Measurements from ENCODE around the gene DLST.

DLST gene

DNA sequence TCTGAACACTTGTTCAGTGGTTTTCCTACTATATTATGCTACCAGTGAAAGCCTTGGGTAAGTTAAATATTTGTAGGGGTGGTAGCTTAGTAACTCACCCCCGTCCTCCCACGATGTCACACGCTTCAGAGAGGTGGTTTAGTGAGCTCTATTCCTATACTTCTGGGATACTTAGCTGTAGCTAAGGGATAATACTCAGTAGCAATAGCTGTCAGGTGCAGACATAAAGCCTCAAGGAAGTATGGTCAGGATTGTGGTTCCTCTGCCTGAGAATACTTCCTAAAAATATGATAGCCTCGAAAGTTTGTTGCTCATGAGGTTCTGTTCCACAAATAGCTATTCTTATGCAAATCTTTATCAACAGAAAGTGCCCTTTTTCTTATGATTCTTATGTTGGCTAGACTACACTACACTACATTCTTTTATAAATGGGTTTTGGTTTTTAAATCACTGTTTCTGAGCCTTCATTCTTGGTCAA, 11.9 kb downstream of the DLST start:
- no peaks in the 10 kb centered on the region for H3K9me3 Mint-ChIP-seq
- peak overlapping the region in 1 of 2 donors; percentile 35 for H3K27ac Mint-ChIP-seq
- ATAC-seq (replicated peaks) (no peak), DNase-seq (no peak)
- peaks cover 3 to 5% of the 10 kb centered on the region in 2 donors for H3K4me1 Mint-ChIP-seq (ENCODE audit: low read depth in 2 of 2)
- H3K4me3 Mint-ChIP-seq: no peak overlapping the region
- H3K36me3 Mint-ChIP-seq (ENCODE audit: insufficient read depth): peaks cover 95% of the 10 kb centered on the region
- H3K27me3 Mint-ChIP-seq: no peaks in the 10 kb centered on the region

DNA sequence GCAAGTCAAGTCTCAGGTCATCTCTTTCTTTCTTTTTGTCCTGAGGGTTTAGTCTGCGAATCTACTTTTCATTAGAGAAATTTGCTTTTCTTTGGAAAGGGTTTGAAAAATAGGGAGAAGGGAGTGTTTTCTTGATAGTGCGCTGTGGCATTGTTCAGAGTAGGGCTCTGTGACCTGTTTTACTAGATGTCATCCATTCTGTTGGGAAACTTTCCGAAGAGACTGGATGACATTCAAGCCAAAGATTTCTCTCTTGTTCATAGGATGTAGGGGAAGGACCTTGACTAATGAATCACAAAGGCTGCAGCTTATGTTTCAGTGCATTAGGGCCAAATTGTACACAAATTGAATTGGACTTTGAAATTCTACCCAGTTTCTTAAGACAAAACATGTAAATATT, 14.7 kb downstream of the DLST start:
- DNase-seq: no peak
- Mint-ChIP-seq H3K9me3 (no peaks in the 10 kb centered on the region), H3K36me3 (ENCODE audit: insufficient read depth) (peaks cover 95% of the 10 kb centered on the region), H3K27me3 (no peaks in the 10 kb centered on the region), H3K4me1 (ENCODE audit: low read depth in 2 of 2) (no peaks in the 10 kb centered on the region), H3K27ac (no peak overlapping the region), H3K4me3 (no peak overlapping the region)
- no peak for ATAC-seq (replicated peaks)

DNA sequence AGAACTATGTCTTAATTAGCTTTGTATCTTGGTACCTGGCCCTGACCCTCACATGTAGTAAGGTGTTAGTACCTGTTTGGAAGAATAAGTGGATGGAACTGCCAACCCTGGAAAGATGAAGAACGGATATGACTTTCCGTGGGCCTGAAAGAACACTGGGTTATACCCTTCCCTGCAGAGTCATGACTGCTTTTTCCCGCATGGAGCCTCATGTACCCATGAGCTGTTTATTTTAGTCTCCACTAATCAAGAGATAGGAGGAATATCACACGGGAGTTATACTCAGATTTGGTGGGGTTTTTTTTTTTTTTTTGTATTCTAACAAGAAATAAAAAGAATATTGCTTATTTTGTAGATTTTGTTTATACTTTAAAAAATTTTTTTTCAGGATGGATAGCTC, 15.9 kb downstream of the DLST start:
- no peak for DNase-seq
- no peak overlapping the region for H3K27ac Mint-ChIP-seq
- H3K4me1 Mint-ChIP-seq (ENCODE audit: low read depth in 2 of 2): no peaks in the 10 kb centered on the region
- H3K9me3 Mint-ChIP-seq: no peaks in the 10 kb centered on the region
- no peak for ATAC-seq (replicated peaks)
- H3K36me3 Mint-ChIP-seq (ENCODE audit: insufficient read depth): peaks cover 94% of the 10 kb centered on the region
- no peaks in the 10 kb centered on the region for H3K27me3 Mint-ChIP-seq
- H3K4me3 Mint-ChIP-seq: no peak overlapping the region

DNA sequence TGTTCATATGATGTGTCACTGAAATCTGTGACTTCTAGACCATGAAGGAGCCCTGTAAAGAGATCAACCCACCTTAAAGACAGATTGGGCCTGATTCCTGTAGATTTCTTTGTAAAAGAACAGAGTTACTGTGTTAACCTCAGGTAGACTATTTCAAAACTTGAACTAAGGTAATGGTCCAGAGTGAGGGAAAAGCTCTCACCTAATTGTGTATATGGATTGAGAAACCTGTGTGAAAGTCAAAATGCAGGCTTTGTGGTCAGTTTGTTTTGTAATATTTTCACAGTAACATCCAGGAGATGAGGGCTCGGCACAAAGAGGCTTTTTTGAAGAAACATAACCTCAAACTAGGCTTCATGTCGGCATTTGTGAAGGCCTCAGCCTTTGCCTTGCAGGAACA, 16.4 kb downstream of the DLST start:
- ATAC-seq (replicated peaks): no peak
- no peak for DNase-seq
- Mint-ChIP-seq H3K27me3 (no peaks in the 10 kb centered on the region), H3K4me1 (ENCODE audit: low read depth in 2 of 2) (no peaks in the 10 kb centered on the region), H3K4me3 (no peak overlapping the region), H3K9me3 (no peaks in the 10 kb centered on the region), H3K27ac (no peak overlapping the region), H3K36me3 (ENCODE audit: insufficient read depth) (peaks cover 95% of the 10 kb centered on the region)

DNA sequence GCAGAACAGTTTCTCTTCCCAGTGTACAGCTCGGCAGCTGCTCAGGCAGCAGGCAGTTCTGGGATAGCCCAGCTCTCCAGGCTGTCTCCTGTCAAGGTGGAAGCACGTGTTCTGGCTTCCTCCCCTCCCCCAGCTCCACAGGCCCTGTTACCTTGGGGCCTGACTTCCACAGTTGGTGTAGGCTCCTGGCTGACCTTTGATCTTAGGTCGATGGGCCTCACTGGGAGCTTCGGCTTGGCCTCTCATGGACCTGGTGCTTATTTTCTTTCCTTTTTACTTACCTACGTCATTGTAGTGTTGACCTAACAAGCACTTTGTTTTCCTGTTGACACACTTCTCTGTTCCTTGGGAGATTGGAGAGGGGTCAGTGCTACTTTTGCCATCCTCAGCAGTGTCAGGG, 17.0 kb downstream of the DLST start:
- Mint-ChIP-seq H3K36me3 (ENCODE audit: insufficient read depth) (peaks cover 94% of the 10 kb centered on the region), H3K4me1 (ENCODE audit: low read depth in 2 of 2) (no peaks in the 10 kb centered on the region), H3K9me3 (no peaks in the 10 kb centered on the region), H3K27me3 (no peaks in the 10 kb centered on the region), H3K4me3 (no peak overlapping the region), H3K27ac (peak overlapping the region in 1 of 2 donors; percentile 69)
- no peak for ATAC-seq (replicated peaks)
- DNase-seq: no peak

DNA sequence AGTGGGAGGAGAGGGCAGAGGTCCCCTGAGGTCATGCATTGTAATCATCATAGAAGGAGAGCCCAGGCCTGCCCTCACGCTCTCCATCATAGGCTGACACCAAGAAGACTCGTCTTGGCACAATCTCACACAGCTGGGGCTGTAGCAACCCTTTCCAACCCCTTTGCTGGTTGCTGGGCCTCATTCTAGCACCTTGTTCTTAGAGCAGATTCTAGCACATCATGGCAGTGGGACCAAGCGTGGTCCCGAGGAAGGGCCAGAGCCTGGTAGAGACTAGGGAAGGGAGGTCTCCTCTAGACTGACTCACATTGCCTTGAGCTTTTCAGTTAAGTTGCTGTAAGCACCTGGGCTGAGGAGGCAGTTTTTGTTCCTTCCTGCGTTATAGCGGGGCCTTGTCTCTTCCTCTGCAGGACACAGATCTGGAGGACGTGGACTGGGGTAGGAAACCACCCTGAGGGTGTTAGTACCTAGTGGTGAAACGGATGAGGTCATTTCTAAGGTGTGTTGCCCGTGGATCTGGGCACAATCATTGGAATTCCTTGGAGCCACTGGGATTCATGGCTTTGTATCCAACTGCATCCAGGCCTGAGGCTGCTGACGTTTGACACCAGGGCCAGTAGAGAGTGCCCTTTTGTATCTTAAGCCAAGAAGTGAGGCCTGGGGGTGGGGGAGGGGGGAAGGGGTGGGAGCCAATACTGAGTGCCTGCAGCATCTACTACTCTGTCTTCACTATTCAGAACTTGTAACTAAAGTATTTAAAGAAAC, 21.4 kb downstream of the DLST start:
- H3K36me3 Mint-ChIP-seq (ENCODE audit: insufficient read depth): peaks cover 64% of the 10 kb centered on the region
- DNase-seq (no peak), ATAC-seq (replicated peaks) (no peak)
- no peak overlapping the region for H3K4me3 Mint-ChIP-seq
- no peaks in the 10 kb centered on the region for H3K9me3 Mint-ChIP-seq
- H3K4me1 Mint-ChIP-seq (ENCODE audit: low read depth in 2 of 2): peaks cover 5 to 6% of the 10 kb centered on the region in 2 donors
- peak overlapping the region in 1 of 2 donors; percentile 23 for H3K27ac Mint-ChIP-seq
- no peaks in the 10 kb centered on the region for H3K27me3 Mint-ChIP-seq

DNA sequence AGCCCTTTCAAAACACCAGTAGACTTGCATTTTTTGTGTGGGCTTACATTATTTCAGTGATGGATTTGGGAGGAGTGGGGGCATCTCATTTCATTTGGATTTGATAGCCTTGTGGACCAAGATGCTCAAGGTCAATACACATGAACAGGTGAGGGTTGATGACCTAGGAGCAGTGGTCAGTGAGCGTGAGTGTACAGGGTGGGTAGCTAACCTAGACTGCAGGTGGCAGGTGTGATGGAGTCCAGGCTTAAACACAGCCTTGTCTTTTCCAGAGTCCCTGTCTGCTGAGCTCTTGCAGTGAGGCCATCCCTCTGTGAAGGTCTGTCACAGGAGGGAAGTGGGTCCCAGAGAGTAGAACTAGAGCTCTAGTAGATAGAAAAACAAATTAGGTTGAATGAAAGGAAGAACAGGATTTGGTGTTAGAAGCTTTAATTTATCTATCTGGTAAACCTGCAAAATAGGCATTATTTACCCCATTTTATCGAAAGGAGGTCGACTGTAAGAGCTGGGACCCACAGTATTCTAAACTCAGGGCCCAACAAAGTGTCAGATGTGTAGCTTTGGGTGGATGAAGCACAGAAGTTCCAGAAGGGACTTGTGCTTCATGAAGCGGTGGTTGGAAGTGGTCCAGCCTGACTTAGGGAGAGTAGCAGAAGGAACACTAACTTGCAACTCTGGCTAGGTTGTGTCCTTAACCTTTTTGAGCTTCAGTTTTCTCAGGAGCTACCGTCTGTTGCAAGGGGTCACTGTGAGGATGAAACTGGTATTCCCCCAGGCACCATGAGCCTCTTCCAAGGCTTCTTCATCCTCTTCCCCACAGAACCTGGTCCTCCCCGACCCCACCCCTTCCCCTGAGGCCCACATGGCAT, 23.2 kb downstream of the DLST start:
- Mint-ChIP-seq H3K36me3 (ENCODE audit: insufficient read depth) (peaks cover 48% of the 10 kb centered on the region), H3K4me3 (no peak overlapping the region), H3K4me1 (ENCODE audit: low read depth in 2 of 2) (peaks cover 5 to 6% of the 10 kb centered on the region in 2 donors), H3K27ac (peak overlapping the region; percentile 35 to 75), H3K9me3 (no peaks in the 10 kb centered on the region), H3K27me3 (no peaks in the 10 kb centered on the region)
- no peak for ATAC-seq (replicated peaks)
- DNase-seq: no peak

DNA sequence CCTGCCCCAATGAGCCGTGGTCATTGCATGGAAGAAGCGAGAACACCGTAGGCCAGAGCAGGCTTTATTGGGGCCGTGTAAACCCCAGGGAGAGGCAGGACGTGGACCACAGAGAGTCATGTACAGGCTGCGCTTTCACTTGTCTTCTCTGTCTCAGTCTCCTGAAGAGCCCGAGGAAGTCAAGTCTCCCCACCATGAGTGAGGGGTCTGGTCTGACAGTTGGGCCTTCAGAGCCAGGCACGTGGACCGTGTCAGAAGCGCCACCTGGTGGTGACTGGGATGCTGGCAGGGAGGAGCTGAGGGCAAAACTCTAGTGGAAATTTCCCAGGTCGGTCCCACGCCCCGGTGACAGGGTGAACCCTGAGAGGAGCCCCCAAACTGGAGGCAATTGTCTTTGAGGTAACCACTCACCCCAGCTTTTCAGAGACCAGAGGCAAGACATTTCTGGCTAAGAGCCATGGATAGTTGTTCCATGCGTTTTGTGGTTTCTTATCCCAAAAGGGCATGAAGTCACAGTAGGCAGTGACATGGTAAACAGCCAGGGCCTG, 24.0 kb downstream of the DLST start:
- Mint-ChIP-seq H3K4me3 (no peak overlapping the region), H3K36me3 (ENCODE audit: insufficient read depth) (peaks cover 41% of the 10 kb centered on the region), H3K27me3 (no peaks in the 10 kb centered on the region), H3K9me3 (no peaks in the 10 kb centered on the region), H3K4me1 (ENCODE audit: low read depth in 2 of 2) (peaks cover 5 to 6% of the 10 kb centered on the region in 2 donors), H3K27ac (peak overlapping the region; percentile 6 to 46)
- ATAC-seq (replicated peaks) (peak; percentile 79), DNase-seq (peak; percentile 79 to 82 (median 81))

DNA sequence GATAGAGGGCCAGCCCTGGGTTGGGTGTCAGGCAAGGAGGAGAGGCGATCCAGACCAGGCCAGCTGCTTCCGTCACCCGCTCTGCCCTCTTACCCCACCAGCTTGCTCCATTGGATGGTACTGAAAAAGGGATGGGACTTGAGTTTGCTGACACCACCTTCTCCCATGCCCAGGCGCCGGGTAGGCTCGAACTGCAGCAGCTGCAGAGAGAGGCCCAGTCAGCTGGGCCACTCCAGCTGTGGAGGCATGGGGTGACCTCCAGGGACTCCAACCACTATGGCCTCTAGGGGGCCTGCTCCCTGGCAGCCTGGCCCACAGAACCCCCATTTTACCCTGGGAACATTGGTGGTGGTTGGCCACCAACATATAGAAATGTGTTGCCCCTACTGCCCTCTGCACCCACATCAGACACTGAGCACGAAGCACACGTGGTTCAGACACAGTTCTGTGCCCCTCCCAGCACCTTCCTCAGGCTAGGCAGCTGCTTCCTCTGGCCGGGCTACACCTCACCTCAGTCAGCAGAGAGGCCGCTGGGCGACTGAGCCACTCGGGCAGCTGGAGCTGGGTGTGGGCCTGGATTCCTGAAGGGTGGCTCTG, 25.3 kb downstream of the DLST start:
- no peak for DNase-seq
- no peak for ATAC-seq (replicated peaks)
- Mint-ChIP-seq H3K27ac (no peak overlapping the region), H3K36me3 (ENCODE audit: insufficient read depth) (peaks cover 28% of the 10 kb centered on the region), H3K27me3 (no peaks in the 10 kb centered on the region), H3K9me3 (no peaks in the 10 kb centered on the region), H3K4me1 (ENCODE audit: low read depth in 2 of 2) (peaks cover 5 to 6% of the 10 kb centered on the region in 2 donors), H3K4me3 (no peak overlapping the region)

DNA sequence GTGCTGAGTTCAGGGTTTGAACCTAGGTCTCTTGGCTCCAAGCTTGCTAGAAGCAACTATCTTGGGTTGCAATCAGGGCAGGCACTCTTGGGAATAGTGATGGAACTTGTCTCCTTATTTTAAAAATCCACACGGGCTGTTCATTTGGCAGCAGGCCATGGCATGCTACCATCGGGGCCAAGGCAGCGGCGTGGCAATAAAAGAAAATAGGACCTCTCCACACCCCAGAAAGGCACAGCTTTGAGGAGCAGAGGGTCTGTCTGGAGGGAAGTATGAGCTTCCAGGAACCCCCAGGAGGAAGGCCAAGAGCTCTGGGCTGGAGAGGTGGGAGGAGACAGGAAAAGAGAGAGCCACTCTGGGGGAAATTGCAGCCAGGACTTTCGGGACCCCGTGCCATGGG, 26.0 kb downstream of the DLST start:
- peak overlapping the region in 1 of 2 donors; percentile 51 for H3K27ac Mint-ChIP-seq
- H3K4me3 Mint-ChIP-seq: no peak overlapping the region
- no peaks in the 10 kb centered on the region for H3K27me3 Mint-ChIP-seq
- H3K9me3 Mint-ChIP-seq: no peaks in the 10 kb centered on the region
- peaks cover 5 to 6% of the 10 kb centered on the region in 2 donors for H3K4me1 Mint-ChIP-seq (ENCODE audit: low read depth in 2 of 2)
- DNase-seq (no peak), ATAC-seq (replicated peaks) (no peak)
- H3K36me3 Mint-ChIP-seq (ENCODE audit: insufficient read depth): peaks cover 24% of the 10 kb centered on the region

DNA sequence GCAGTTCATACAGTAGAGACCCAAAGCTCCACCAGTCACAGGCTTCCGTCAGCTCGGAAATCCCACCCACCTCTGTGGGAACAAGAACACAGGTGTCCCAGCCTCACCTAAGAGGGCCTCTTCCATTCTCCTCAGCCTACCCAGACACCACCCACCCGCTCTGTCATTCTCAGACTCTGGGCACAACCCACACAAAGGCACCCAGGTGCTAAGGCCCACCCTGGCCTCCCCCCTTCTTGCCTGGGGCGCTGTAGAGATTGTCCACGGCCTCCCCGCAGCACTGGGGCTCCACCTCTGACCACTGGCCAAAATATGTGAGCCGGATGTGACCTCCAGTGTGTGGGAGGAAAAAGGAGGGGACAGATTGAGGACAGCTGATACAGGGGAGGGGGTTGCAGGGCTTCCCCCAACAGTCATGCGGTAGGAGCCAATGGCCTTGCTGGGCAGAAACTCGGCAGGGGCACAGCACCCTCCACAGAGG, 27.2 kb downstream of the DLST start:
- DNase-seq (no peak), ATAC-seq (replicated peaks) (no peak)
- Mint-ChIP-seq H3K4me1 (ENCODE audit: low read depth in 2 of 2) (peaks cover 5 to 6% of the 10 kb centered on the region in 2 donors), H3K9me3 (no peaks in the 10 kb centered on the region), H3K36me3 (ENCODE audit: insufficient read depth) (peaks cover 14% of the 10 kb centered on the region), H3K27me3 (no peaks in the 10 kb centered on the region), H3K4me3 (no peak overlapping the region), H3K27ac (peak overlapping the region in 1 of 2 donors; percentile 51)

DNA sequence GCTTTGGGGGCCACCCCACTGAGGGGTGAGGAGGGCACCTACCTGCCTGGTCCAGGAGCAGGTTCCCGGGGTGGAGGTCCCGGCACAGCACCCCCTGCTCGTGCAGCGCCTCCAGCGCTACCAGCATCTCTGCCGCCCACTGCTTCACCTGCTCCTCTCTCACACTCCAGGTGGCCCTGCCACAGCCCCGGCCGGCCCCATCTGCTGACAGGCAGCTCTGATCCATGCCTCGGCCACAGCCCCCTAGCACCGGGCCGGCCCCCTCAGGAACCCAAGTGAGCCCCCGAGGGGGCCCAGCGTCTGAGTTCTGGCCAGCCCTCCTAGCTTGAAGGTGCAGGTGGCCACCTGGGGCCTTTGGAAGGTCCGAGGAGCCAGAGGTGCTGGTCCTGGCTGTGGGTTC, 27.8 kb downstream of the DLST start:
- H3K27me3 Mint-ChIP-seq: no peaks in the 10 kb centered on the region
- DNase-seq (no peak), ATAC-seq (replicated peaks) (no peak)
- H3K4me3 Mint-ChIP-seq: no peak overlapping the region
- peak overlapping the region in 1 of 2 donors; percentile 32 for H3K27ac Mint-ChIP-seq
- no peaks in the 10 kb centered on the region for H3K9me3 Mint-ChIP-seq
- H3K4me1 Mint-ChIP-seq (ENCODE audit: low read depth in 2 of 2): peaks cover 4 to 5% of the 10 kb centered on the region in 2 donors
- H3K36me3 Mint-ChIP-seq (ENCODE audit: insufficient read depth): peaks cover 12% of the 10 kb centered on the region

DNA sequence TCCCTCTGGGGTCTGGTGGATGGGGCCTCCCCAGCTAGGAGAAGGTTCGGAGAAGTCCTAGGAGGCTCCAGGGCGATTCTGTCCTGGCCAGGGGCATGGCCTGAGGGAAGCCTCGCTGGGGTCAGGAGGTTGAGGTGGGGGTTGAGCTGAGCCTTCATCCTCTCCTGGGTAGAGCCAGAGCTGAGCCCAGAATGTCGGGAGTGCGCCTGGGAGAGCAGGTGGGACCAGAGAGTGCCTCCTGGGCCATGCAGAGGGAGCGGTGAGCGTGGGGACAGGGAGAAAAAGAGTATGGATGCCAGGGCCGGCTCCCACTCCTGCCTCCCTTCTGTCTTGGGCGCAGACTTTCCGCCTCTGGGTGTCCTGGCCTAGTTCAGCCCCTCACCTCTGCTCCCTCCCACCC, 28.2 kb downstream of the DLST start:
- Mint-ChIP-seq H3K4me1 (ENCODE audit: low read depth in 2 of 2) (peaks cover 0 to under 1% of the 10 kb centered on the region in 2 donors), H3K27ac (peak overlapping the region; percentile 32 to 75), H3K9me3 (no peaks in the 10 kb centered on the region), H3K27me3 (no peaks in the 10 kb centered on the region), H3K4me3 (no peak overlapping the region), H3K36me3 (ENCODE audit: insufficient read depth) (peaks cover 12% of the 10 kb centered on the region)
- ATAC-seq (replicated peaks) (no peak), DNase-seq (no peak)

Data from effector memory CD8-positive, alpha-beta T cell (primary cell).